GM19452 (cell line): Measurements from ENCODE around the gene CCDC152.

Experiments used
- ATAC-seq: cut with Tn5 transposase; IDR thresholded peaks from one replicate; pipeline ENCODE4 v1.9.1; 2021; ENCODE audit not compliant: unreplicated experiment

CCDC152 gene

DNA sequence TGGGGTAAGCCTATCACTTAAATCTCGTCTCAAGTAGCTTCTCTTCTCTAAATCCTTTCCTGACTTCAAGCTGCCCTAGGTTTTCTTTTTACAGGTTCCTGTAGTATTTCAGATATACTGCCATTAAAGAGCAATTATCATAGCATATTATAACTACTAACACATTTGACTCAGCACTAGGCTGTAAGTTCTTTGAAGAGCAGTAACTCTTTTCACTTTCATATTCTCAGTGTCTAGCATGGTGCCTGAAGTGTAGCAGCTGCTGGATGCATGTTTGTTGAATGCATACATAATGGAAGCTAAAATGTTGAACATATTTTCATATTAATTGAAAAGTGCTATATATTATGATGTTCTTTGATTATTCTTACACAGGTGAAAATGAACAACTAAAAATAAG, 22.5 kb downstream of the CCDC152 start:
- no peak for ATAC-seq

DNA sequence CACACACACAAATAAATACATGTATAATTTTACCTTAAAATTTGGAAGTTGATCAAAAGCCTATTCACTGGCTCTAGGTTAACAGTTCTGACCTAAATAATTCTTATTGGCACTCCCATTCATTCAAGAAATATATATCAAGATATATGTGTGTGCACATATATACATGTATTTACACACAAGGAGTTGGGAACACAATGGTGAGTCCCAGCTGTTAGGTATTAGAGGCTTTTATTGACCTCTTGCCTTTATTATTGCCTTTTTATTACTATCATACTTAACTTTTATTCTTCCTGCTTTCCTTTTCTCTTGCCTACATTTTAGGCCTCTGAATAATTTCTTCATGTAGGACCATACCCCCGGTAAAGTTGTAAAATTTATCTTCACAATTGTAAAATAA, 25.0 kb downstream of the CCDC152 start:
- no peak for ATAC-seq

DNA sequence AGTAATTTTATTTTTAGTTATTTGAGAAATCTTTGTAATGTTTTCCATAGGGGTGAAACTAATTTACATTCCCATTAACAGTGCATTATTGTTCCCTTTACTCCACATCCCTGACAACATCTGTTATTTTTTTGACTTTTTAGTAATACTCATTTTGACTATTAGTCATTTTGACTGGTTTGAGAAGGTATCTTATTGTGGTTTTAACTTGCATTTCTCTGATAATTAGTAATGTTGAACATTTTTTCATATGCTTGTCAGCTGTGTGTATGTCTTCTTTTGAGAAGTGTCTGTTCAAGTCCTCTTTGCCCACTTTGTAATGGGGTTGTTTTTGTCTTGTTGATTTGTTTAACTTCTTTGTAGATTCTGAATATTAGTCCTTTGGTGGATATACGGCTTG, 27.5 kb downstream of the CCDC152 start:
- no peak for ATAC-seq

DNA sequence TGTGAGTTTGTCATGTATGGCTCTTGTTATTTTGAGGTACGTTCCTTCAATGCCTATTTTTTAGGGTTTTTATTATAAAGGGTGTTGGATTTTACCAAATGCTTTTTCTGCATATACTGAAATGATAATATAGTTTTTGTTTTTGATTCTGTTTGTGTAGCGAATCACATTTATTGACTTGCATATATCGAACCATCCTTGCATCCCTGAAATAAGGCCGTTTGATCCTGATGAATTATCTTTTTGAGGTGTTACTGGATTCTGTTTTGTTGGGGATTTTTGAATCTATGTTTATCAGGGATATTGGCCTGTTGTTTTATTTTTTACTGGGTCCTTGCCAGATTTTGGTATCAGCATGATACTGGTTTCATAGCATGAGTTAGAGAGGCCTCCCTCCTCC, 29.1 kb downstream of the CCDC152 start:
- ATAC-seq, result no peak

DNA sequence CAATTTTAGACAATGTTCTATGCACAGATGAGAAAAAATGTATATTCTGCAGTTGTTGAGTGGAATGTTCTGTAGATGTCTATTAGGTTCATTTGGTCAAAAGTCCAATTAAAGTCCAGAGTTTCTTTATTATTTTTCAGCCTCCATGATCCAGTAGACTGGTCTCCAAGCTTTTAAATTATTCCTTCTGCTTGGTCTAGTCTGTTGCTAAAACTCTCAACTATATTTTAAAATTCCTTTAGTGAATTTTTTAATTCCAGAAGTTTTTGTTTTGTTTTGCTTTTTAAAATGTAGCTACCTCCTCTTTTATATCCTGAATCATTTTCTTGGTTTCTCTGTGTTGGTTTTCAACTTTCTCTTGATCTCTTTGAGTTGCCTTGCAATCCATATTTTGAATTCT, 30.5 kb downstream of the CCDC152 start:
- ATAC-seq, result no peak

DNA sequence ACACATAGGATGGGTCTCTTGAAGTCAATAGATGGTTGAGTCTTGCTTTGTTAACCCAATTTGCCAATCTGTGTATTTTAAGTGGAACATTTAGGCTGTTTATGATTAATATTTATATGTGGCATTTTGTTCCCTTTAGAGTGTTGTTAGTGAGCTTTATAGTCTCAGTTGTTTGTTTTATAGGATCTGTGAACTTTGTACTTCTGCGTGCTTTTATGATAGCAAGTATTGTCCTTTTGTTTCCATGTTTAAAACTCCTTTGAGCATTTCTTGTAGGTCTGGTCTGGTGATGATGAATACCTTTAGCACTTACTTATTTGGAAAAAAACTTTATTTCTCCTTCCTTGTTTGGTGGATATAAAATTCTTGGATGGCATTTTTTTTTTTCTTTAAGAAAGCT, 31.2 kb downstream of the CCDC152 start:
- no peak for ATAC-seq

DNA sequence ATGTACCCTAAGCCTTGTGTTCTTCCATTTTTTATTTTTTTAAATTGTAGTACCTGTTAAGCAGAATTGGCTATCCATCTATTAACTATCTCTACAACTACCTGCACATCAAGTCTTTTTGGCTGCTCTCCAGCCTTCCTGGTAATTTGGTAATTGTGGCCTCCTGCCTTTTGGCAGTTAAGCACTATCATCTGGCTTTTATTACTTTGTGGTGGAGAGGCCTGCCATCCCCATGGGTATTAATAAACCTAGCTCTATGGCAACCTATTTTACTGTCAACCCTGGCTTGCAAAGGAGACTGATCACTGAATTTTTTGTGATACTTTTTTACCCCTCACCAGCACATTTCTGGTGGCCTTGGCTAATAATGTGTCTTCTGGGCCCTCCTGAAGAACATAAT, 34.5 kb downstream of the CCDC152 start:
- no peak for ATAC-seq

DNA sequence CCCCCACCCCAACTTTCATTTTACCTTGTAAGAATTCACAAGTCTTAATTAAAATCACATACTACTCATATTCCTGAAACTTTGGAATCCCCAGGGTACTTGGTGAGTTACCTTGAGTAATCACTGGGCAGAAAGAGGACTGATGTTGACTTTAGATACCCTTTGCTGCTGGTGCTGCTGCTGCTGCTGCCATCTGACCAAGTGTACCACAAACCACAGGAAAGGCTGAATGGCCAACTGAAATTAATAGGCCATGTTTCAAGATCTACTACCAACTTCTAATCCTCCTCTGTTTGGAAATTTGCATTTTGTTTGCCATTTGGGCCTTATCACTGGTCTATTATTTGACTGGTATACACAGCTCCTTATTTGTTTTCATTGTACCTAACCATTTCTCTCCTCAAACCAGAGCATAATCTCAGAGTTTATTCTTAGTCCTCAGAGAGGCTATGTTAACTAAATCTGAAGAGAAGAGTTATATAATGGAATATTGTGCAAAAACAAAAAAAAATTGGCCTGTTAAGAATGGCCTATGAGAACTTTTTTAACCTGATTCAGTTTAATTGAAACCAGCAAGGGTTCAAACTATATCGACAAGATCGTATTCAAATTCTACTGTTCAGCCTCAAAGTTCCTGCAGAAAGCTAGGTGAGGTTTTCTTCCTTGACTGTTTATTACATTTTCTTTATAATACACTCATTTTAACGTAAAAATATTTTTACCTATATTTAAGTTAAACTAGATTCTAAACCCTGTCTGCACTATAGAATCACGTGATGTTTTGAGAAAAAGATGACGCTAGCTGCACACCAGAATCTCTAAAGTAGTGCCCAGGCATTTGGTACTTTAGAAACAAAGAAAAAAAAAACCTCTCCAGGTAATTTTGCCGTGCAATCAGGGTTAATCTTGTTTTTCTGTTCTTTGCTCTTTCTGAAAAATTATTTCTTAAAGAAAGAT, 41.9 kb downstream of the CCDC152 start:
- ATAC-seq, result no peak

DNA sequence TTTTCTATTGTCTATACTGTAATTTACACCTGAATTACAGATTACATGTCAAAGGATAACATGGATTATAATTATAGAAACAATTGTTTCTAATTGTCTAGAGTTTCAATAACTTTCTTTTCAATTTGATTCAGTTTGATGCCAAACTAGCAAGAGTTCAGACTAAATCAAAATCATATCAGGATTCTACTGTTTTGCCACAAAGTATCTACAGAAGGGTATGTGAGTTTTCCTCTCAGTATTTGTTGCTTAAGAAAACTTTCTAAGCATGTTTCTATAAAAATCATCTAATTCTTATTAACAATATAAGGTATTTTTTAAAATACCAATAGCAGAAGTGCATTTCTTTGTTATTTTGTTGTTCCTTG, 42.6 kb downstream of the CCDC152 start:
- ATAC-seq, result no peak

DNA sequence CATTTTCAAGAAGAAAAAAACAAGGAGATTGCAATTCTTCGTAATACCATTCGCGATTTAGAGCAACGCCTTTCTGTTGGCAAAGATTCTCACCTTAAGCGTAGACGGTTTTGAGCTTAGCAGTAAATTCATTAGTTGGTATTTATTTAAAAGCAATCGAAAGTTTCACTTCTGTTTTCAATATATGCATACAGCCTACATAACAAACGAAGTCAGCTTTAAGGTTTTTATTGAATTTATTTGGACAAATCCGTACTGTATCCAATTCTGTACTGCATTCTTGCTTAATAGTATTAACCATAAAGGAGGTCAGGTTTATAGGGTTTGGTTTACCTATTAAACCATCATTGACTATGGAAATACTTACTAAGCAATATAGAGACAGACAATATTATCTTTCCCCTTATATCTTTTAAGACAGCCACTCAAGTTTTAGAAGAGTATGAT, 43.1 kb downstream of the CCDC152 start:
- no peak for ATAC-seq

DNA sequence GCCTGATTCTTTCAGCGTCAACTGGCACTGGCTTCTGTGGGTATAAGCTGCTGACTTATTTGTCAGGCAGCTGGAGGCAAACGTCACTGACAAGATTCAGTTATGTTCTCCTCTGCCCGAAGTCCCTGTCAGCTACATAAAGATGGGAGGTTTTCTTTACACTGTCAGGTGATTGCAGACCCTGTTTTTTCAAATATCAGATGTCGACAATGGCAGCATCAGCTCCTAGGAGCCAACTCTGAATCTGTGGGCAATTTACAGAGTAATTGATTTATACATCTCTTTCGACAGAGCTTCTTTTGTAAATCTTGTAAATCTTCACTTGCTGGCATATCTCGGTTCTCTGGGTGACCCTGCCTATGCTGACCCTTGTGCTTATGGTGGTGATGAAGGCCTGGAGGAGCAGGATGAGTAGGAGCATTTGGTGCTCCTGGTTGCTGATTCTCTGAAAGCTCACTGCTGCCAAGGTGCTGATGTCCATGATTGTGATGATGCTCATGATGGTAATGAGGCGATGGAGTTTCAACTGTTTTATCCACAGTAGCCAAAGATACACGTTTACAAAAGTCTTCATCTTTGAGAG, 44.2 kb downstream of the CCDC152 start:
- no peak for ATAC-seq

DNA sequence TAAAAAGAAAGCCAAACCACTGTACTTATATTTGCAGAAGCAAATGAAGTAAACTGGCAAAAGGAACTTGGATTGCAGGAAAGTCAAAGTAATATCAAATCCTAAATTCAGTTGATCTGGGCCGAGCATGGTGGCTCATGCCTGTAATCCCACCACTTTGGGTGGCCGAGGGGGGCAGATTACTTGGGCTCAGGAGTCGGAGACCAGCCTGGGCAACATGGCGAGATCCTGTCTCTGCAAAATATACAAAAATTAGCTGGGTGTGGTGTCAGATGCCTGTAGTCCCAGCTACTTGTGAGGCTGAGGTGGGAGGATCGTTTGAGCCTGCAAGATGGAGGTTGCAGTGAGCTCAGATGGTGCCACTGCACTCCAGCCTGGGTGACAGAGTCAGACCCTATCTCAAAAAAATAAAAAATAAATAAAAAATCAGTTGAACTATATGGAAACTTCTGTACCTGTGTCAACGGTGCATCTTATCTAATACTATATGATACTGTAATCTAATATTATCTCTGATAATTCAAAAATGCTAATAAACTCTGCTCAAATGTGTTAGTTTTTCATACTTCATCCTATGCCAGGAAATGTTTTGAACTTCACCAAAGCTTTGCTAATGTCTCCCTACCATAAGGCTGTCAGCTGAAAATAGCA, 45.0 kb downstream of the CCDC152 start:
- ATAC-seq, result no peak

DNA sequence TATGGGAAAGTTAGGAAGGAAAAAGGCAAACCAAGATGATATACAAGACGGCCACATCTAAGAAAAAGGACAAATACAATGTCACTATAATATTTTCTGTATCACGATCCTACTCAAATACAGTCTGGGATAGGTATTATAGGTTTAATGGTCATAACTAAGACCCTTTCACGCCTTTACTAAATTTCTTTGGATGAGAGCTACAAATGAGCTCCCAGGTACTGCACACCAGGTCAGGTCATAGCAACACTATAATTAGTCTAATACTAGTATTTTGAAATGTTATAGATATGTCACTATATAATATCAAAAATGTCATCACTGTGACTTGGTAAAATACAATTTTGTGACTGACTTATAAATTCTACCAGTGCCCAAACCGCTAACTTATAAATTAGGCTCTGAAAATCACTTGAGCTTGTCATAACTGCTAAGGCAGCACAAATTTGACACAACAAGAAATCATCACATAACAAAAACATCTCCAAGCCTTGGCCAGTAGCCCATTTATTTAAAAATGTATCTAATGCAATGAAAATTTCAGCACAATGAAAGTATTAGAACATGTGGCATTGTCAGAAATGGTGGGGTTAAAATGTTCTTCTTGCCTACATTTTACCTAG, 48.2 kb downstream of the CCDC152 start:
- no peak for ATAC-seq

DNA sequence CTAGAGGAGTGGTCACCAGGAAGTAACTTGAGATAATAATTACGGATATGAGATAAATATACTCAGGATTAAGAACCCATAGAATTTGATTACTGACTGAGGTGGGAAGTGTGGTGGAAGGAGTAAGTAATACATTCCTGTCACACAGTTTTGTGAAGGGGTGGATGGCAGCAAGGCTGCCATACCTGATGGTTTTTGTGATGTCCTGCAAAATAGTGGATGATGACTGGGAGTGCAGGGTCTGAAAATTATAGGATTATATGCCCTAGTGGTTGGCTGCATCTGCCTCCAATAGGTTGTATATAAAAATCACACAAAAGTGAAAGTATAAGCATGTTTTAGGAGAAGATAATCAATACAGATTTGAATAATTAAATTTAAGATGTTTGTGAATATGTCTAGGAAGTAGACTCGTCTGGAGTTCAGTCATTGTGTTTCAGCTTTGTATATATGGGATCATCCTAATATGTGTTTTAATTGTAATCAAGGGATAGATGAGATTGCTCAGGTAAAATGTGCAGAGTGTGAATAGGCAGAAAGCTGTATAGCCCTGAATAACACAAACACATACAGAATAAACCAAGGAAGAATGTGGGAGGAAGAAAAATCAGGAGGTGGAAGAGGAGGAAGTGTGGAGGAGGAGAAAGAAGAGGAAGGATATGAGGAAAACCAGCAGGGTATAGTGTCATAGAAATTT, 49.5 kb downstream of the CCDC152 start:
- ATAC-seq, result no peak

DNA sequence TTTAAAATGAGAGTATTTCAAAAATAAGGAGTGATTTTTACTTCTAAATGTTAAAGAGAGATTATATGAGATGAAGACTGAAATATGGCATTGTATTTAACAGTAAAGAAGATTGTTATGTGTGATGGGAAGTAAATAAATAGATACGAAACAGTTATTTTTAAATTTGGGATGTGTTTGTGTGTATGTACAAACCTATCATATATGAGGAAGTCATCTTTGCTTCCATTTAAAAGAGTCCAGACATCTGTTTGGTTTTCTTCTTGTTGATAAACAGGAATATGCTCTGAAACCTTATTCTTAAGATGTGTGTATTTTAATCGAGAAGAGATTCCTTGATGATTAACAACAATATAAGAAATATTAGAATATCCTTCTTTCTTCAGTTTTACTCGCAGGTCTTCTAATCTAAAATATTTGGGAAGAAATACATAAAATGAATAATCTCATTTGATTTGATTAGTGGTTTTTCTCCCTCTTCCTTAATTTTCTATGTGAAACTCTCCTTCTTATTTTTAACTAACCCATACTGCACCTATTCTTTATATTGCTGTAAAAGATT, 50.2 kb downstream of the CCDC152 start:
- no peak for ATAC-seq

DNA sequence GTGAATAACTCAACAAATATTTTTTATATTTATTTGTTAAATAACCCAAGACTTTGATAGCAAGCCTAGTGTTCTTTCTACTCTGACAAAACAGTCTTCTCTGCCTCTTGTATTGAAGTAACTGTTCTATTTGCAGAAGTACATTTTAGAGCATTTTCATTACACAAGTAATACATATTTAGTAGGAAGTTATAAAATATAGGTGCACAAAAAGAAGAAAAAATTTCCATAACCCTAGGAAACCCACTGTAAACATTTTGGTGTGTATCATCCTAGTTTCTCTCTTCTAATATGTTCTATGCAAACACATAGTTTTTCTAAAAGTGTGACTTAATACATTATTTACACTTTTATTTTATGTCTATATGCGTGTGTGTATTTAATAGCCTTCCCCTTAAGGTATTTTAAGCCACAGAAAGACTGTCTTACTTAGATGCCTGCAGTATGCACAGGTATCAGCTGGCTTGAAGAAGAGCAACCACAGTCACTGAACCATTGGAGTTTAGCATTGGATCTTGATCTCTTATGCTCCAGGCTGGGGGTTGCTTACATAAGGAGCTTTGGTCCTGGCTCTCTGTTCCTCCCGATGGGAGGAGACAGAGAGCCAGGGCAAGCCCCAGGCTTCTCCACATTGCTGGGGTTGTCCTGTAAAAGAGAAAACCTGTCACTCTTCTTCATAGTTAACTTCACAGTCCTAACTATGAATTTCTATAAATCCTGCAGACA, 51.3 kb downstream of the CCDC152 start:
- no peak for ATAC-seq

DNA sequence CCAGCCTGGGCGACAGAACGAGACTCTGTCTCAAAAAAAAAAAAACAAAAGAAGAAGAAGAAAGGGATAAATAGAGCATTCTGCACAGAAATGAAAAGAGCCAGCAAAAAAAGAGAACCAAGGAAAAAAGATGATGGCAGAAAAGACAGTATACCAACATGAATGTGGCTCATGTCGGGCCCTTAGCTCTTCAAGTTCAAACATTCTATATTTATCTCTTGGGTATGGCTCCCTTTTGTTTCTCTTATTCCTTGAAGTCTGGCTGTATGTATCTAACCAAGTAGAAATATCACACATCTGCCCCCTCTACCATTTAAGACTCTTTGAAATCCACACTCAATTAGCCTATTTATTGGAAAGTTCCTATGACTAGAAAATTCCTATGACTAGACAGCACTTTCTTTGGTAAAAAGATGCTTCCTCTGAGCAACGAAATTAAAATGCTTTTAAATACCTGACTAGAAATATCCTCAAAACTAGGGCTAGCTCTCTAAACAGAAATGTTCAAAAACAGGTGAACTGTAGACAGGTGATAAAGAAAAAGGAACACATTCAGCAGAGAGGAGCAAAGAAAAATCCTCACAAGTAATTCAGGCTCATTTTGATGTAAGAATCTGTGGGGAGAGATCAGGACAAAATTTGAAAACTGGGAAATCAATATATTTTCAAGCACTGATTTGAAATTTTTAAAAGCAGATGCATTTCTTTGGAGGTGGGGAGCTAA, 52.4 kb downstream of the CCDC152 start:
- no peak for ATAC-seq

DNA sequence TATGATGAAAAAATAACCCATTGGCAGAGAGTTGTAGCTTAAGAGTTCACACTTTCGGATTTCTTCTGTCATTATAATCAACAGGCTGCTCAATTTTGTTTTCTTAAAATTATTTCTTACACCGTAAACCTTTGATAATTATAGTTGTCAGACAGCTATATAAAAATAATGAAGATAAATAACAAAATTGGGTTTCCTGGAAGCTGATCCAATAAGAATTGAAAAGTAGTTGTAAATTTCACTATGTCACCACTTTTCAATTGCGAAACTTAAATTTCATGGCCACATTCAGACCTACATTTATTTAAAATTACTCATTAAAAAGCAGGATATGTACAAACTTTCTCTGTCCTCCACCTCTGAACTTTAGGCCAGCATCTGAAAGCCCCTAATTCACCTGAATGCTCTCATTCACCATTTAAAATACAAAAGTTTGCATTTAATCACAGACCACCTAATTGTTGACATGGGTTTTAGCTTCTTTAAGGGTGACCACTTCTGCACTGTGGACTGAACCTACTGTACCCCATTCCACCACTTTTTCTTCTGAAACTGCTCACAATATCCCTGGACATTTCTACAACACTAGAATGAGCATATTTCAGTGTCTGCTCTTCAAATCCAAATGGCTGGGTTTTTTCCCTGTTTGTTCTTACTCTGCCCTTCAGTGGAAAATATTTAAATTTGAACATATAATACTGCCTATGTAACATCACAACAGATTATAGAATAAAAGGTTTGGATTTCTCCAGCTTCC, 54.4 kb downstream of the CCDC152 start:
- no peak for ATAC-seq
